Smooth muscle cell (in vitro differentiated cells): ENCODE measurements around the gene ARSD. TPM values are rescaled to one million over a fixed set of nuclear protein-coding genes. Genes with fewer than 3 reads are reported as not detected.
A peak's percentile ranks its signal among the peaks of the same experiment; 100 is the strongest.

ENCODE experiments used
- DNase-seq: peaks from one replicate; lab custom pipeline; 2025; ENCODE audit not compliant: unreplicated experiment; lab: John Stamatoyannopoulos, UW
- H2AFZ ChIP-seq: fragments of 200-600 bp; sonication (generic); 2 replicates; pipeline ENCODE4 v1.6.0; 2016; ENCODE audit warnings: antibody characterized with exemption, low read depth, mild to moderate bottlenecking
- H3F3A ChIP-seq: fragments of 200-600 bp; sonication (generic); 2 replicates; pipeline ENCODE4 v1.6.0; 2017; ENCODE audit warnings: antibody characterized with exemption, low read depth
- H3K27ac ChIP-seq: fragments of 200-600 bp; sonication (generic); 2 replicates; pipeline ENCODE4 v1.5.1; 2016; ENCODE audit warnings: low read depth, mild to moderate bottlenecking
- H3K27me3 ChIP-seq: fragments of 200-600 bp; sonication (generic); 2 replicates; pipeline ENCODE4 v1.6.1; 2016; ENCODE audit warnings: low read depth, mild to moderate bottlenecking
- H3K36me3 ChIP-seq: fragments of 200-600 bp; sonication (generic); 2 replicates; pipeline ENCODE4 v1.5.1; 2016; ENCODE audit warnings: low read depth
- H3K4me1 ChIP-seq: fragments of 200-600 bp; sonication (generic); 2 replicates; pipeline ENCODE4 v1.5.1; 2016; ENCODE audit warnings: low read depth
- H3K4me2 ChIP-seq: fragments of 200-600 bp; sonication (generic); 2 replicates; pipeline ENCODE4 v1.6.0; 2016; ENCODE audit warnings: mild to moderate bottlenecking
- H3K4me3 ChIP-seq: fragments of 200-600 bp; sonication (generic); 2 replicates; pipeline ENCODE4 v1.5.1; 2016; ENCODE audit warnings: mild to moderate bottlenecking
- H3K79me2 ChIP-seq: fragments of 200-600 bp; sonication (generic); 2 replicates; pipeline ENCODE4 v1.6.0; 2016; ENCODE audit warnings: low read depth, mild to moderate bottlenecking
- H3K9ac ChIP-seq: fragments of 200-600 bp; sonication (generic); 2 replicates; pipeline ENCODE4 v1.6.0; 2016; ENCODE audit warnings: low read depth
- H3K9me3 ChIP-seq: fragments of 200-600 bp; sonication (generic); replicated peaks from 2 replicates; pipeline ENCODE4 v1.5.1; 2016; ENCODE audit warnings: low read depth
- H4K20me1 ChIP-seq: fragments of 200-600 bp; sonication (generic); 2 replicates; pipeline ENCODE4 v1.6.0; 2016; ENCODE audit warnings: low read depth
- CTCF ChIP-seq: fragments of 200-600 bp; sonication (generic); IDR thresholded peaks from 2 replicates; pipeline ENCODE4 v1.5.1; 2017; ENCODE audit warnings: borderline replicate concordance, mild to moderate bottlenecking, antibody characterized with exemption; ENCODE audit not compliant: insufficient read depth, poor library complexity, severe bottlenecking
- WGBS: methylation state at CpG from one replicate; pipeline ENCODE4 v1.1.7; 2016; ENCODE audit warnings: low lambda C conversion rate; 5-methylcytosine and 5-hydroxymethylcytosine counted together
- polyA plus RNA-seq: library from polyadenylated mRNA; unstranded; fragments of >200 nt; fragmentation: Nextera tagmentation; extraction: Ambion mirVana; gene quantifications from 2 replicates; pipeline ENCODE4 v1.2.1, GENCODE V29; 2016
- total RNA-seq: library from RNA; depleted of rRNA; stranded (reverse); fragments of >200 nt; gene quantifications from 2 replicates; pipeline ENCODE4 v1.2.3, GENCODE V29; 2014

ARSD gene
- total and polyA plus RNA-seq, 2 experiments from 2014 or later, result 21.1 to 30.7 TPM

GRCh38 chrX:2872671-2873277 lies 56.4 kb downstream of the ARSD start:
- no peak for DNase-seq
- no peaks in the 10 kb centered on the region for H3K36me3 ChIP-seq
- H3K4me2 ChIP-seq, result peak overlapping the region; percentile 73
- WGBS, result 28% methylated on average over 7 of the region's 7 CpGs
- no peaks in the 10 kb centered on the region for H4K20me1 ChIP-seq
- no peaks in the 10 kb centered on the region for H3K79me2 ChIP-seq
- no peak overlapping the region for H3K4me3 ChIP-seq
- TF ChIP-seq CTCF, result no peak
- H3K9ac ChIP-seq, result no peak overlapping the region
- no peak overlapping the region for H2AFZ ChIP-seq
- peaks cover 5% of the 10 kb centered on the region for H3K9me3 ChIP-seq
- no peaks in the 10 kb centered on the region for H3K4me1 ChIP-seq
- H3F3A ChIP-seq, result peaks cover 24% of the 10 kb centered on the region
- no peaks in the 10 kb centered on the region for H3K27me3 ChIP-seq
- peak overlapping the region; percentile 28 for H3K27ac ChIP-seq

- Histone ChIP-seq H3K36me3 (no peaks in the 10 kb centered on the region), H3K4me1 (no peaks in the 10 kb centered on the region), H3K4me3 (no peak overlapping the region), H3F3A (peaks cover 24% of the 10 kb centered on the region), H3K9me3 (peaks cover 5% of the 10 kb centered on the region), H3K9ac (no peak overlapping the region), H3K27me3 (no peaks in the 10 kb centered on the region), H2AFZ (no peak overlapping the region), H4K20me1 (no peaks in the 10 kb centered on the region), H3K79me2 (no peaks in the 10 kb centered on the region), H3K4me2 (peak overlapping the region; percentile 73), H3K27ac (peak overlapping the region; percentile 46)
- no peak for DNase-seq
- WGBS, result 3% methylated on average over 2 of the region's 2 CpGs
- TF ChIP-seq CTCF, result no peak
These were observed 57.3 kb downstream of the ARSD start for GRCh38 chrX:2871831-2872230.

GRCh38 chrX:2870650-2871049 lies 58.5 kb downstream of the ARSD start:
- Histone ChIP-seq H3K9me3 (peaks cover 5% of the 10 kb centered on the region), H4K20me1 (no peaks in the 10 kb centered on the region), H3F3A (peaks cover 24% of the 10 kb centered on the region), H3K27me3 (no peaks in the 10 kb centered on the region), H3K4me2 (no peak overlapping the region), H3K36me3 (peaks cover 3% of the 10 kb centered on the region), H3K4me1 (no peaks in the 10 kb centered on the region), H2AFZ (no peak overlapping the region), H3K9ac (no peak overlapping the region), H3K4me3 (no peak overlapping the region), H3K79me2 (no peaks in the 10 kb centered on the region), H3K27ac (no peak overlapping the region)
- no peak for TF ChIP-seq CTCF
- no peak for DNase-seq

- Histone ChIP-seq H3K79me2 (no peaks in the 10 kb centered on the region), H3K4me1 (no peaks in the 10 kb centered on the region), H3K9ac (no peak overlapping the region), H3K4me3 (no peak overlapping the region), H3K27ac (no peak overlapping the region), H3K4me2 (no peak overlapping the region), H3K27me3 (no peaks in the 10 kb centered on the region), H3K36me3 (peaks cover 7% of the 10 kb centered on the region), H3F3A (peaks cover 19% of the 10 kb centered on the region), H2AFZ (no peak overlapping the region), H3K9me3 (no peaks in the 10 kb centered on the region), H4K20me1 (no peaks in the 10 kb centered on the region)
- no peak for TF ChIP-seq CTCF
- no peak for DNase-seq
- 85% methylated on average over 7 of the region's 7 CpGs for WGBS
These were observed 61.9 kb downstream of the ARSD start for GRCh38 chrX:2867206-2867605.
